Mesendoderm (in vitro differentiated cells): ENCODE data around the gene GAB2.
"Not testable (repeated sequence)": the region's sequence is repeated elsewhere in the genome, so short reads cannot be mapped to it uniquely, and the experiment has no call there.

Source experiments
- DNase-seq: peaks from one replicate; pipeline ENCODE4 v3.0.0; 2013
- H2AK5ac ChIP-seq: 2 replicates; pipeline ENCODE4 v1.6.1; 2013; ENCODE audit warnings: low read length, inconsistent platforms
- H2BK120ac ChIP-seq: 2 replicates; pipeline ENCODE4 v1.6.1; 2013; ENCODE audit warnings: low read depth, mild to moderate bottlenecking, low read length, moderate library complexity, mixed read lengths
- H2BK15ac ChIP-seq: replicated peaks from 2 replicates; pipeline ENCODE4 v1.6.1; 2013; ENCODE audit warnings: low read depth, mild to moderate bottlenecking, moderate library complexity
- H2BK5ac ChIP-seq: 2 replicates; pipeline ENCODE4 v1.6.1; 2013; ENCODE audit warnings: low read length, inconsistent platforms
- H3K18ac ChIP-seq: 2 replicates; pipeline ENCODE4 v1.6.1; 2013; ENCODE audit warnings: mild to moderate bottlenecking, low read length, mixed read lengths
- H3K23ac ChIP-seq: one replicate; pipeline ENCODE4 v1.6.1; 2013; ENCODE audit warnings: low read length
- H3K27ac ChIP-seq: 2 replicates; pipeline ENCODE4 v1.5.1; 2013; ENCODE audit warnings: low read depth, mild to moderate bottlenecking, inconsistent platforms, low read length, moderate library complexity
- H3K27me3 ChIP-seq: 2 replicates; pipeline ENCODE4 v1.6.1; 2013; ENCODE audit warnings: low read length, control low read depth, mild to moderate bottlenecking, inconsistent platforms; ENCODE audit not compliant: insufficient read depth, poor library complexity
- H3K36me3 ChIP-seq: 2 replicates; pipeline ENCODE4 v1.6.1; 2013; ENCODE audit warnings: low read length, inconsistent platforms; ENCODE audit not compliant: control insufficient read depth, insufficient read depth
- H3K4ac ChIP-seq: one replicate; pipeline ENCODE4 v1.6.1; 2013; ENCODE audit warnings: low read depth, mild to moderate bottlenecking, low read length, moderate library complexity
- H3K4me1 ChIP-seq: 2 replicates; pipeline ENCODE4 v1.6.1; 2013; ENCODE audit warnings: low read depth, low read length, inconsistent platforms; ENCODE audit not compliant: control insufficient read depth
- H3K4me2 ChIP-seq: 2 replicates; pipeline ENCODE4 v1.6.1; 2013; ENCODE audit warnings: low read length
- H3K4me3 ChIP-seq: 2 replicates; pipeline ENCODE4 v1.5.1; 2013; ENCODE audit warnings: mild to moderate bottlenecking, low read length
- H3K56ac ChIP-seq: one replicate; pipeline ENCODE4 v1.6.1; 2013; ENCODE audit warnings: low read length
- H3K79me1 ChIP-seq: 2 replicates; pipeline ENCODE4 v1.6.1; 2013; ENCODE audit warnings: low read length, inconsistent platforms
- H3K79me2 ChIP-seq: 2 replicates; pipeline ENCODE4 v1.6.1; 2013; ENCODE audit warnings: mild to moderate bottlenecking, low read length; ENCODE audit not compliant: control insufficient read depth, insufficient read depth
- H3K9ac ChIP-seq: 2 replicates; pipeline ENCODE4 v1.6.1; 2013; ENCODE audit warnings: low read length, inconsistent platforms
- H4K5ac ChIP-seq: one replicate; pipeline ENCODE4 v1.6.1; 2013; ENCODE audit warnings: low read length
- H4K8ac ChIP-seq: one replicate; pipeline ENCODE4 v1.6.1; 2013; ENCODE audit warnings: low read depth, mild to moderate bottlenecking, control low read depth, low read length, moderate library complexity
- WGBS: extraction: QIAGEN DNeasy Blood & Tissue Kit; methylation state at CpG from one replicate; pipeline ENCODE4 v1.1.7; 2013; ENCODE audit warnings: low lambda C conversion rate, missing lambda C conversion rate; ENCODE audit not compliant: insufficient coverage; ENCODE audit errors: extremely low coverage; 5-methylcytosine and 5-hydroxymethylcytosine counted together

GAB2 gene

GRCh38 chr11:78294100-78294499 lies 123.5 kb downstream of the GAB2 start:
- H2BK120ac ChIP-seq, H3K56ac ChIP-seq, DNase-seq, H3K27me3 ChIP-seq, H3K79me1 ChIP-seq, H2BK15ac ChIP-seq, H4K8ac ChIP-seq, H3K9ac ChIP-seq, H3K4me1 ChIP-seq, H3K4me2 ChIP-seq, H3K18ac ChIP-seq, H3K4me3 ChIP-seq, H4K5ac ChIP-seq, H3K4ac ChIP-seq, H3K23ac ChIP-seq, H2BK5ac ChIP-seq, H3K27ac ChIP-seq, H3K79me2 ChIP-seq, H3K36me3 ChIP-seq, H2AK5ac ChIP-seq: not testable (repeated sequence)
- no CpG with 5 or more reads among the region's 5 CpGs for WGBS

- Histone ChIP-seq H2BK120ac (no peak overlapping the region), H4K5ac (no peak overlapping the region), H3K4me1 (no peaks in the 10 kb centered on the region), H3K4me2 (no peak overlapping the region), H3K4me3 (no peak overlapping the region), H3K79me1 (no peaks in the 10 kb centered on the region), H2AK5ac (no peak overlapping the region), H3K27ac (no peak overlapping the region), H3K4ac (no peak overlapping the region), H3K23ac (no peak overlapping the region), H2BK5ac (no peak overlapping the region), H2BK15ac (no peak overlapping the region), H3K27me3 (no peaks in the 10 kb centered on the region), H3K79me2 (no peaks in the 10 kb centered on the region), H3K36me3 (no peaks in the 10 kb centered on the region), H3K9ac (no peak overlapping the region), H3K56ac (no peak overlapping the region), H4K8ac (no peak overlapping the region), H3K18ac (no peak overlapping the region)
- no CpG with 5 or more reads among the region's 6 CpGs for WGBS
- no peak for DNase-seq
Measured at GRCh38 chr11:78293536-78293935, 124.1 kb downstream of the GAB2 start.

DNA sequence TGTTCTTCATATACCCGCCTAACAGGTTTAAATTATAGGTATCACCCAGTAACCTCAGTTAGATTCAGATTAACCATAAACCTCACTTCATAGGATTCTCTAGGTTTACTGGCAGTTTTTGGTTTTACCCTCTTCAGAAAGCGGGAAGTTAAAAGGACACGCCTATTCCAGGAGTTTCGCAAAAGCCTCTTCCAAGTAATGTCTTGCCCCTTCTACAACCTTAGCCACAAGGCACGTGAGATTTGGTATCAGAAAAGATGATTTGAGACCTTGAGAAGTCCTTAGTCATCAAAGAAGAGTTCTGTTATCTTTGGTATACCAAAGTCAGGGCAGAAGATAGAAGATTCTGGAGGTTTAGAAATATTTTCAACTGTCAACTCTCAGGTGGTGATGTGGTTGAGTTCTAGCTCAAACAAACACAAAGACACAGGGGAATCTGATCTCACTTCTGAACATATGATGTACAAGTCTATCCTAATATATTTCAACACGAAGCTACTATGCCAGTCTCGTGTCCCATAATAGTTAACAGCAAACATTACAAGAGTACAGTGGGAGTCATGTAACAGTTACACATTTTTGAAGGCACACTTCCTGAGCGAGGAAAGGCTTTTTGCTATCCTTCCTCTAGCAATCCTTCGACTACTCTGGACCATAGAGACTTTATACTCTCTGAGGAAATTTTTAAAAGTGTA lies 125.4 kb downstream of the GAB2 start:
- Histone ChIP-seq H4K5ac (no peak overlapping the region), H3K27ac (no peak overlapping the region), H3K4ac (no peak overlapping the region), H3K4me3 (no peak overlapping the region), H3K36me3 (no peaks in the 10 kb centered on the region), H2BK5ac (no peak overlapping the region), H2BK15ac (no peak overlapping the region), H2AK5ac (no peak overlapping the region), H4K8ac (no peak overlapping the region), H3K79me2 (no peaks in the 10 kb centered on the region), H3K18ac (no peak overlapping the region), H3K27me3 (no peaks in the 10 kb centered on the region), H3K9ac (no peak overlapping the region), H3K4me2 (no peak overlapping the region), H2BK120ac (no peak overlapping the region), H3K79me1 (no peaks in the 10 kb centered on the region), H3K56ac (no peak overlapping the region), H3K23ac (no peak overlapping the region), H3K4me1 (no peaks in the 10 kb centered on the region)
- DNase-seq = no peak
- no CpG with 5 or more reads among the region's 9 CpGs for WGBS

- Histone ChIP-seq H4K8ac (no peak overlapping the region), H2AK5ac (no peak overlapping the region), H3K4me2 (no peak overlapping the region), H3K23ac (no peak overlapping the region), H2BK5ac (no peak overlapping the region), H3K79me2 (no peaks in the 10 kb centered on the region), H3K79me1 (no peaks in the 10 kb centered on the region), H3K9ac (no peak overlapping the region), H3K56ac (no peak overlapping the region), H3K27me3 (no peaks in the 10 kb centered on the region), H3K4me3 (no peak overlapping the region), H3K18ac (no peak overlapping the region), H2BK15ac (no peak overlapping the region), H2BK120ac (no peak overlapping the region), H4K5ac (no peak overlapping the region), H3K4ac (no peak overlapping the region), H3K4me1 (no peaks in the 10 kb centered on the region), H3K27ac (no peak overlapping the region), H3K36me3 (no peaks in the 10 kb centered on the region)
- DNase-seq = no peak
- WGBS = no CpG with 5 or more reads among the region's 6 CpGs
Measured at GRCh38 chr11:78291503-78292108, 126.0 kb downstream of the GAB2 start.

DNA sequence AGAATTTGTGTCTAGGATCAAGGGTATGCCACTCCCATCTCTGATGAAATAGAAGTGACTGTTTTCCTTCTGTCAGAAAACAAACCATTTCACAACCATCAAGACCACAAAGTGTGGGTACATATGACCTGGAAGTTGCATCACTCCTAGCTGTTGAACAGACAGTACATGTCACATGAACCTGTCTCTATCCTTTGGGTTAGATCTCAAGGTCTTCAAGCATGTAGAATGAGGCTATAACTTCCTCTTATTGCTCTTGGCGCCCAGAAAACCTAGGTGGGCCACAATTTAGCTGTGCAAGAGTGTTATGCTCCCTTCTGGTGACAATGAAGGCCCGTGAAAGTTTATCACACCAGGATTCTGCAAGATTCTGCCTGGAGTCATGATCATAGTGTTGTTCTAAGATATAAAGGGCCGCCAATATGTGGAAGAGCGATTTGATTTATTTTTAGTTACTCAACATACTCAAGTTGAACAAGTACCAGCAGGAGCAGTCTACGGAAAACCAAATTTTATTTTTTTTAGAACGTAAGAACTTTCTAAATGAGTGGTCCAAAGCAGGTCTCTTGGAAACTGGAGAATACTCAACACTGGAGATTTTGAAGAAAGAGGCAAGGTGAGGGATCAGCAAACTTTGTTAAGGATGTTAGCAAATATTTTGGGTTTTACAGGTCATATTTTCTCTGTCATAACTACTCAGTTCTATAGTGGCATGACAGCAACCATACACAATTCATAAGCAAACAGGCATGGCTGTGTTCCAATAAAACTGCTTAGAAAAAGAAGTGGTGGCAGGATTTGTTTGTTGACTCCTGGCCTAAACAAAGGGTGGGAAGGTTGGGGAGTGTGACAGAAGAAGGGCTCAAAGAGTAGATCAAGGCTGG lies 127.1 kb downstream of the GAB2 start:
- H2BK5ac ChIP-seq = no peak overlapping the region
- H3K4me2 ChIP-seq = no peak overlapping the region
- no peak overlapping the region for H2BK120ac ChIP-seq
- H3K27ac ChIP-seq = no peak overlapping the region
- no peak overlapping the region for H3K4ac ChIP-seq
- no peaks in the 10 kb centered on the region for H3K79me1 ChIP-seq
- H4K8ac ChIP-seq = no peak overlapping the region
- H3K36me3 ChIP-seq = no peaks in the 10 kb centered on the region
- H3K23ac ChIP-seq = no peak overlapping the region
- DNase-seq = no peak
- no peak overlapping the region for H2BK15ac ChIP-seq
- H3K79me2 ChIP-seq = no peaks in the 10 kb centered on the region
- no peak overlapping the region for H2AK5ac ChIP-seq
- no peak overlapping the region for H3K9ac ChIP-seq
- H3K4me3 ChIP-seq = no peak overlapping the region
- H3K18ac ChIP-seq = no peak overlapping the region
- no CpG with 5 or more reads among the region's 6 CpGs for WGBS
- H3K56ac ChIP-seq = no peak overlapping the region
- no peaks in the 10 kb centered on the region for H3K4me1 ChIP-seq
- no peak overlapping the region for H4K5ac ChIP-seq
- H3K27me3 ChIP-seq = no peaks in the 10 kb centered on the region
